K562 (cell line): ENCODE data around the gene HSPA4L. TPM values are rescaled to one million over a fixed set of nuclear protein-coding genes. Genes with fewer than 3 reads are reported as not detected.

Experiments used
- ARHGAP35 ChIP-seq: fragments of 450-650 bp; IDR thresholded peaks from 2 replicates; pipeline ENCODE4 v1.6.1; 2018; ENCODE audit not compliant: partially characterized antibody
- BCL6 ChIP-seq: fragments of 250-450 bp; sonication (Bioruptor Pico); IDR thresholded peaks from 2 replicates; pipeline ENCODE4 v1.4.0; 2020
- BRCA1 ChIP-seq, 2 experiments: fragments of 450-650 bp in 1 of 2; sonication (generic) in 1 of 2; formaldehyde crosslinking in 1 of 2; IDR thresholded peaks; 2 replicates each; pipeline versions ENCODE4 v1.5.0 to v1.6.1; 2017 to 2020; ENCODE audit warnings: mild to moderate bottlenecking in 1 of 2, missing genetic modification reagents in 1 of 2
- CCAR2 ChIP-seq: fragments of 200-400 bp; formaldehyde crosslinking; IDR thresholded peaks from 2 replicates; pipeline ENCODE4 v1.6.1; 2017; ENCODE audit warnings: mild to moderate bottlenecking, low read depth, low read length
- DIDO1 ChIP-seq: fragments of 450-650 bp; IDR thresholded peaks from 2 replicates; pipeline ENCODE4 v1.6.1; 2016; ENCODE audit warnings: low read depth, missing biosample characterization, missing genetic modification characterization
- EP300 ChIP-seq: IDR thresholded peaks from 2 replicates; pipeline ENCODE4 v1.6.1; 2012; ENCODE audit warnings: low read length, improper control_type of control experiment
- ERF ChIP-seq: fragments of 450-650 bp; formaldehyde crosslinking; IDR thresholded peaks from 2 replicates; pipeline ENCODE4 v1.4.0; 2020; ENCODE audit warnings: mild to moderate bottlenecking, mixed read lengths
- GTF2A2 ChIP-seq: IDR thresholded peaks from 2 replicates; pipeline ENCODE4 v1.6.1; 2016; ENCODE audit warnings: mild to moderate bottlenecking, missing genetic modification characterization, missing compliant biosample characterization
- JUNB ChIP-seq: fragments of 450-650 bp; formaldehyde crosslinking; conservative IDR thresholded peaks from 2 replicates; pipeline ENCODE4 v1.4.0; 2020; ENCODE audit warnings: mild to moderate bottlenecking
- KAT7 ChIP-seq: sonication (generic); formaldehyde crosslinking; IDR thresholded peaks from 2 replicates; pipeline ENCODE4 v1.8.0; 2022; ENCODE audit warnings: missing genetic modification reagents, mild to moderate bottlenecking, borderline replicate concordance
- MXD1 ChIP-seq: fragments of 250-450 bp; sonication (Bioruptor Pico); IDR thresholded peaks from 2 replicates; pipeline ENCODE4 v1.8.0; 2021; ENCODE audit warnings: borderline replicate concordance, mild to moderate bottlenecking, moderate library complexity; ENCODE audit not compliant: poor library complexity, severe bottlenecking
- NCOA4 ChIP-seq: fragments of 450-650 bp; IDR thresholded peaks from 2 replicates; pipeline ENCODE4 v1.6.1; 2018; ENCODE audit warnings: mild to moderate bottlenecking; ENCODE audit not compliant: partially characterized antibody
- NFIC ChIP-seq: fragments of 450-650 bp; IDR thresholded peaks from 2 replicates; pipeline ENCODE4 v1.6.1; 2017; ENCODE audit warnings: mild to moderate bottlenecking, inconsistent platforms
- RBM14 ChIP-seq: fragments of 200-400 bp; formaldehyde crosslinking; IDR thresholded peaks from 2 replicates; pipeline ENCODE4 v1.6.1; 2018; ENCODE audit warnings: low read depth, mild to moderate bottlenecking, low read length, moderate library complexity, borderline replicate concordance; ENCODE audit not compliant: insufficient read depth
- SUPT5H ChIP-seq: fragments of 450-650 bp; IDR thresholded peaks from 2 replicates; pipeline ENCODE4 v1.6.1; 2016
- TAF1 ChIP-seq: IDR thresholded peaks from 2 replicates; pipeline ENCODE4 v1.6.1; 2011; ENCODE audit warnings: mild to moderate bottlenecking, low read length, moderate library complexity; ENCODE audit not compliant: insufficient read depth, control insufficient read depth, severe bottlenecking; ENCODE audit errors: extremely low read depth
- TCF15 ChIP-seq: fragments of 250-450 bp; sonication (Bioruptor Pico); IDR thresholded peaks from 2 replicates; pipeline ENCODE4 v1.8.0; 2022; ENCODE audit warnings: moderate library complexity, mild to moderate bottlenecking, inconsistent platforms
- TEAD2 ChIP-seq: fragments of 450-650 bp; IDR thresholded peaks from 2 replicates; pipeline ENCODE4 v1.6.1; 2016; ENCODE audit warnings: missing genetic modification characterization, control low read depth, missing compliant biosample characterization
- TEAD4 ChIP-seq, 2 experiments: sonication (generic) in 1 of 2; formaldehyde crosslinking in 1 of 2; IDR thresholded peaks; 2 replicates each; pipeline versions ENCODE4 v1.6.1 to v1.8.0; 2012 to 2022; ENCODE audit warnings: borderline replicate concordance in 1 of 2, inconsistent platforms in 1 of 2, low read length in 1 of 2, mild to moderate bottlenecking in 1 of 2, missing genetic modification reagents in 1 of 2
- TRIM24 ChIP-seq, 2 experiments: fragments of 450-650 bp; IDR thresholded peaks; 2 replicates each; pipeline ENCODE4 v1.6.1; 2016
- UBTF ChIP-seq, 2 experiments: IDR thresholded peaks; 2 replicates each; pipeline ENCODE4 v1.6.1; 2012; ENCODE audit warnings: improper control_type of control experiment in 2 of 2, low read depth in 2 of 2, low read length in 2 of 2, borderline replicate concordance in 1 of 2
- XRCC3 ChIP-seq: fragments of 450-650 bp; IDR thresholded peaks from 2 replicates; pipeline ENCODE4 v1.6.1; 2017; ENCODE audit warnings: mild to moderate bottlenecking, moderate library complexity
- YY1 ChIP-seq, 3 experiments: IDR thresholded peaks; 2 replicates each; pipeline ENCODE4 v1.6.1; 2011; ENCODE audit warnings: low read length in 2 of 3, mild to moderate bottlenecking in 2 of 3, moderate library complexity in 2 of 3, borderline replicate concordance in 1 of 3, control low read depth in 1 of 3, low read depth in 1 of 3; ENCODE audit not compliant: insufficient read depth in 3 of 3, insufficient replicate concordance in 2 of 3, control insufficient read depth in 1 of 3, insufficient read length in 1 of 3; ENCODE audit errors: extremely low read depth in 1 of 3
- ZNF133 ChIP-seq: fragments of 250-450 bp; sonication (Bioruptor Pico); IDR thresholded peaks from 2 replicates; pipeline ENCODE4 v1.4.0; 2020; ENCODE audit warnings: mild to moderate bottlenecking
- ZNF384 ChIP-seq: IDR thresholded peaks from 2 replicates; pipeline ENCODE4 v1.6.1; 2012; ENCODE audit warnings: low read depth, low read length, improper control_type of control experiment
- ZNF79 ChIP-seq: fragments of 250-450 bp; sonication (Bioruptor Pico); IDR thresholded peaks from 2 replicates; pipeline ENCODE4 v1.4.0; 2020; ENCODE audit warnings: low read depth, mild to moderate bottlenecking, moderate library complexity
- polyA plus RNA-seq, 8 experiments: library from polyadenylated mRNA; depleted of rRNA in 4 of 8; stranded (reverse) in 5 of 8; unstranded in 3 of 8; fragments of >200 nt; fragmentation: Nextera tagmentation in 2 of 8; fragmentation: Illumina TruSeq in 1 of 8; extraction: Ambion mirVana in 2 of 8; extraction: Trizol in 1 of 8; gene quantifications; 2 replicates each; pipeline versions ENCODE4 v1.2.1 to v1.2.3, GENCODE V29; 2011 to 2014; ENCODE audit warnings: inconsistent platforms in 1 of 8, missing spikeins in 1 of 8
- total RNA-seq, 7 experiments: library from RNA; depleted of rRNA in 6 of 7; stranded (reverse); fragments of >200 nt in 6 of 7; fragmentation: Illumina TruSeq in 2 of 7; extraction: Trizol in 2 of 7; gene quantifications; 2 replicates each; pipeline versions ENCODE4 v1.2.1 to v1.2.3, GENCODE V29; 2011 to 2021; ENCODE audit warnings: low replicate concordance in 1 of 7

The HSPA4L gene
- total and polyA plus RNA-seq, 9 of the 15 experiments (the other 6 are each of a cell fraction or from before 2014, with no cell fraction given) = 12.3 to 37.0 (median 21.7) TPM

GRCh38 chr4:127846061-127846460 is 63.9 kb downstream of the HSPA4L start (continued):
- TF ChIP-seq TAF1 (no peak), XRCC3 (no peak), MXD1 (CRISPR knock-in tag) (no peak), KAT7 (CRISPR knock-in tag) (no peak), TRIM24 (IDR thresholded peaks at IDR 0.05) (peak; percentile 47 to 75; a peak in 3 of 4 replicates), ZNF384 (no peak), SUPT5H (no peak), NCOA4 (no peak), TEAD4 (IDR thresholded peaks at IDR 0.05; ENCODE audit: low read length) (peak; percentile 42; the same call in 1 of the 2 replicates), TEAD4 (CRISPR knock-in tag; IDR thresholded peaks at IDR 0.05; ENCODE audit: borderline replicate concordance) (no peak), YY1 (IDR thresholded peaks at IDR 0.05; ENCODE audit: borderline replicate concordance in 1 of 3, control insufficient read depth in 1 of 3, extremely low read depth in 1 of 3, insufficient read depth in 3 of 3, insufficient read length in 1 of 3, insufficient replicate concordance in 2 of 3, low read depth in 1 of 3, low read length in 2 of 3) (no peak), TEAD2 (tag) (no peak), UBTF (IDR thresholded peaks at IDR 0.05; ENCODE audit: borderline replicate concordance in 1 of 2, low read depth in 2 of 2, low read length in 2 of 2) (no peak), CCAR2 (no peak), TCF15 (CRISPR knock-in tag) (no peak), JUNB (no peak), DIDO1 (tag) (no peak), NFIC (0 out of 2 replicates have a peak, but pooled peaks have one; percentile 8), ZNF79 (CRISPR knock-in tag) (no peak), ERF (CRISPR knock-in tag) (no peak), RBM14 (no peak), EP300 (peak; percentile 20; the same call in 1 of the 2 replicates), ARHGAP35 (no peak), ZNF133 (CRISPR knock-in tag) (no peak), BRCA1 (IDR thresholded peaks at IDR 0.05) (no peak), BRCA1 (CRISPR knock-in tag; IDR thresholded peaks at IDR 0.05) (no peak), GTF2A2 (tag) (no peak), BCL6 (CRISPR knock-in tag) (no peak)
